Astrocyte of the cerebellum (primary cell): ENCODE data around the gene ZNF780A.
"Not testable (repeated sequence)": the region's sequence is repeated elsewhere in the genome, so short reads cannot be mapped to it uniquely, and the experiment has no call there.

ENCODE experiments used
- DNase-seq: peaks from one replicate; pipeline ENCODE4 v3.0.0-alpha.2; 2011; ENCODE audit warnings: low read depth
- H3K4me3 ChIP-seq: 2 replicates; pipeline ENCODE4 v1.5.1; 2011; ENCODE audit warnings: mild to moderate bottlenecking, low read depth, low read length, moderate library complexity
- CTCF ChIP-seq: IDR thresholded peaks from 2 replicates; pipeline ENCODE4 v1.5.1; 2012; ENCODE audit warnings: low read length, low read depth, moderate library complexity, mild to moderate bottlenecking; ENCODE audit errors: missing control alignments
- in situ Hi-C: cut with HindIII; loops from 2 replicates; pipeline ENCODE4 v1.10.0; 2017; ENCODE audit warnings: low sequenced_read_pairs

Gene ZNF780A

GRCh38 chr19:40129425-40129824, 38.7 kb upstream of the ZNF780A start:
- H3K4me3 ChIP-seq, result no peak overlapping the region
- no peak for DNase-seq
- no peak for TF ChIP-seq CTCF
- in situ Hi-C loops, result no loop called here

DNA sequence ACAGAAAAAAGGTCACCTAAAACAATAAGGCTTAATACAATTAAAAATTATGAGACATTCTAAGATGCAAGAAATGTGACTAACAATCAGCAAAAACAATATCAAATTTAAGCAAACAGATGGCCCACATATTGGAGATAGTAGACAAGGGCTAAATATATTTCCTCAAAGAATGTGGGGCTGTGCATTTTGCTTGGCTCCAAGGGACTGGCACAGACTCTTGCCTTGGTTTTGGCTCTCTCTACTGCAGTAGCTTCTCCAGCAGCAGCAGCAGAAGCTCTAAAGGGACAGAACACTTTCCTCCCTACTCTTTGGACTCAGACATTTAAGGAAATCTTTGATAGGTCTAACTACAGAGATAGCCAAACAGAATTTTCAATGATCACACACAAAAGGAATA, 38.2 kb upstream of the ZNF780A start:
- no peak overlapping the region for H3K4me3 ChIP-seq
- no peak for TF ChIP-seq CTCF
- in situ Hi-C loops, result no loop called here
- DNase-seq, result no peak

DNA sequence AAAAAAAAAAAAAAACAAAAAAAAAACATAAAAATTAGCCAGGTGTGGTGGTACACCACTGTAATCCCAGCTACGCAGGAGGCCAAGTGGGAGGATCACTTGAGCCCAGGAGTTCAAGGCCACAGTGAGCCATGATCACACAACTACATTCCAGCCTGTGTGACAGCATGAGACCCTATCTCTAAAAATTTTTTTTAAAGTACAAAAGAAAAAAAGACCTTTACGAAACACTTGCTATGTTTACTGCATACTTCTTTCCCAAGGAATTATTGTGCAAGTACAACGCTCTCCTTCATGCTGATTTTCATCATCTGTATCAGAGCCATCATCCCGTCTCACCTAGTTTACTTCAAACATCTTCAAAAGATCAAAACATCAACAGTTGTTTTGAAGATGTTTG, 28.6 kb upstream of the ZNF780A start:
- H3K4me3 ChIP-seq, result no peak overlapping the region
- in situ Hi-C loops, result no loop called here
- no peak for DNase-seq
- no peak for TF ChIP-seq CTCF

DNA sequence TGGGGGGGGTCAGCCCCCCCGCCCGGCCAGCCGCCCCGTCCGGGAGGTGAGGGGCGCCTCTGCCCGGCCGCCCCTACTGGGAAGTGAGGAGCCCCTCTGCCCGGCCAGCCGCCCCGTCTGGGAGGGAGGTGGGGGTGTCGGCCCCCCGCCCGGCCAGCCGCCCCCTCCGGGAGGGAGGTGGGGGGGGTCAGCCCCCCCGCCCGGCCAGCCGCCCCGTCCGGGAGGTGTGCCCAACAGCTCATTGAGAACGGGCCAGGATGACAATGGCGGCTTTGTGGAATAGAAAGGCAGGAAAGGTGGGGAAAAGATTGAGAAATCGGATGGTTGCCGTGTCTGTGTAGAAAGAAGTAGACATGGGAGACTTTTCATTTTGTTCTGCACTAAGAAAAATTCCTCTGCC, 27.9 kb upstream of the ZNF780A start:
- in situ Hi-C loops, H3K4me3 ChIP-seq, DNase-seq: not testable (repeated sequence)

GRCh38 chr19:40116075-40116474, 25.3 kb upstream of the ZNF780A start:
- in situ Hi-C loops, result no loop called here
- DNase-seq, result no peak
- no peak overlapping the region for H3K4me3 ChIP-seq
- TF ChIP-seq CTCF, result no peak

DNA sequence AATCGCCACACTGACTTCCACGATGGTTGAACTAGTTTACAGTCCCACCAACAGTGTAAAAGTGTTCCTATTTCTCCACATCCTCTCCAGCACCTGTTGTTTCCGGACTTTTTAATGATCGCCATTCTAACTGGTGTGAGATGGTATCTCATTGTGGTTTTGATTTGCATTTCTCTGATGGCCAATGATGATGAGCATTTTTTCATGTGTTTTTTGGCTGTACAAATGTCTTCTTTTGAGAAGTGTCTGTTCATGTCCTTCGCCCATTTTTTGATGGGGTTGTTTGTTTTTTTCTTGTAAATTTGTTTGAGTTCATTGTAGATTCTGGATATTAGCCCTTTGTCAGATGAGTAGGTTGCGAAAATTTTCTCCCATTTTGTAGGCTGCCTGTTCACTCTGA, 23.4 kb upstream of the ZNF780A start:
- H3K4me3 ChIP-seq, in situ Hi-C loops, DNase-seq: not testable (repeated sequence)

DNA sequence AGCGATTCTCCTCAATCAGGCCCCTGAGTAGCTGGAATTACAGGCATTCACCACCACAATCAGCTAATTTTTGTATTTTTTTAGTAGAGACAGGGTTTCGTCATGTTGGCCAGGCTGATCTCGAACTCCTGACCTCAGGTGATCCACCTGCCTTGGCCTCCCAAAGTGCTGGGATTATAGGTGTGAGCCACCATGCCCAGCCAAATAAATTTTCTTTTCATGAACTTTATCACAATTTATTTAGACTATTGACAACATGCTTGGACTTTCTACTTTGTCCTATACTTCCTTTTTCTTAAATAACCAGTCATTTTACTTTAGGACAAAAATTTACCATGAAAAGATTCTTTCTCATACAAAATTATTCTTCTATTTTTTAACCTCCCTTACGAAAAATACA, 21.5 kb upstream of the ZNF780A start:
- DNase-seq, H3K4me3 ChIP-seq, in situ Hi-C loops: not testable (repeated sequence)

DNA sequence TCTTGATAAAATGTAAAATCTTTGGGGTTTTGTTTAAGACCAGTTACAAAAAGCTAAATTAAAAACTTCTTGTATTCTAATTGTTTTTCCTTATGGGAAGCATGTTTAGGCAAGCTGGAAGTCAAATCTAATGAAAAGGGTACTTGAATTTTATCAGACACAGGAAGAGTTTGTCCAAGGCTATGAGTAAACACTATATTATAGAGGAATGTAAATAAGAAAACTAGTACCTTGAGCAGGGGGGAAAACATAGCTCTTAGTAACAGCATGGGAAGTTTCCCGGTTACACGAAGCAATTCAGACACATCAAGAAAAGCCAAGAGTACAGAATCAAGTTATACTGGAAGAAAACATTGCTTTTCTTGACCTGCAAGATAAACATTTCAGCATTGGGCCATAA, 19.8 kb upstream of the ZNF780A start:
- in situ Hi-C loops, result no loop called here
- no peak overlapping the region for H3K4me3 ChIP-seq
- no peak for DNase-seq
- no peak for TF ChIP-seq CTCF
